ENCODE results near the gene ARHGAP33. TPM values are rescaled to one million over a fixed set of nuclear protein-coding genes. Genes with fewer than 3 reads are reported as not detected.

Gene ARHGAP33
- total and polyA plus RNA-seq, 10 donors: 3.1 to 25.2 (median 12.6) TPM

DNA sequence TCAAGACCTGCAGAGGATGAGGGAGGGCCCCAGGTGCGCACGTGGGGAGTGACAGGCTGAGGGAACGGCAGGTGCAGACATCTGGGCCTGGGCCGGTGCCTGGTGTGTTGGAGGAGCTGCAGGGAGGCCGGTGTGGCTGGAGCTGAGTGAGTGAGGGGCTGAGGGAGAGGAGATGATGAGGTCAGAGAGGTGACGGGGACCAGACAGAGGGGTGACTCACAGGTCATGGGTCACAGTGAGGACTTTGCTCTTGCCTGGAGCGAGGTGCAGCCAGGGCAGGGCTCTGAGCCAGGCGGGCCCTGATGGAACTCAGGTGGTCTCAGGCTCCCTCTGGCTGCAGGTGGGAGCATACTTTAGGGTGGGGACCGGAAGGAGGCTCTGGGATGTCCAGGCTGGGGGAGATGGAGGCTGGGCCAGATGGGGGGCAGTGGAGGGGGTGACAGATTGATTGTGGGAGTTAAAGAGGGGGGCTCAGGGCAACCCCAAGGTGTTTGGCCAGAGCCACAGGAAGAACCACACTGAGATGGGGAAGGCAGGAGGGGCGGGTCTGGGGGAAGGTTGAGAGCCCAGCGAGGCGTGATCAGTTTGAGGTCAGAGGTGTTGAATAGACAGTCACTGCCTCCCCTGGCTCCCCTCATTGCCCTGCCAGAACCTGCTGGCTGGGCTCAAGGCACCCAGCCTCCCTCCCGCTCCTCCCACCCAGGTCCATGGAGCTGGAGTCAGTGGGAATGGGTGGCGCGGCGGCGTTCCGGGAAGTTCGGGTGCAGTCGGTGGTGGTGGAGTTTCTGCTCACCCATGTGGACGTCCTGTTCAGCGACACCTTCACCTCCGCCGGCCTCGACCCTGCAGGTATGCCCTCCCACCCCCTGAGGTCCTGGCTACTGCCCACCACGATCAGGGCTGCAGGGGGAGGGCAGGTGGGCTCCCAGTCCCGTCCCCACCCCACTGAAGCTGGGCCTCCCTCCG lies 8.4 kb downstream of the ARHGAP33 start:
- TF ChIP-seq CTCF (IDR thresholded peaks at IDR 0.05 in 8 of 11, conservative IDR thresholded peaks at IDR 0.05 in 3 of 11) (no peak), POLR2AphosphoS5 (IDR thresholded peaks at IDR 0.05) (no peak), POLR2A (IDR thresholded peaks at IDR 0.05) (no peak)
- no peak overlapping the region for H3K27ac ChIP-seq
- DNase-seq: no peak
- no peaks in the 10 kb centered on the region for H3K4me1 ChIP-seq
- 83 to 91% (median 88%) methylated on average over 28 of the region's 28 CpGs for WGBS, 5 donors
- H3K36me3 ChIP-seq: peaks cover 0 to 86% (median 28%) of the 10 kb centered on the region in 6 donors
- intact Hi-C loops (cut with DNase I; ENCODE audit: low total_unique reads): no loop called here
- no peaks in the 10 kb centered on the region for H3K27me3 ChIP-seq (replicated peaks in 1 of 7)
- no peaks in the 10 kb centered on the region for H3K9me3 ChIP-seq
- H3K4me3 ChIP-seq: no peak overlapping the region

DNA sequence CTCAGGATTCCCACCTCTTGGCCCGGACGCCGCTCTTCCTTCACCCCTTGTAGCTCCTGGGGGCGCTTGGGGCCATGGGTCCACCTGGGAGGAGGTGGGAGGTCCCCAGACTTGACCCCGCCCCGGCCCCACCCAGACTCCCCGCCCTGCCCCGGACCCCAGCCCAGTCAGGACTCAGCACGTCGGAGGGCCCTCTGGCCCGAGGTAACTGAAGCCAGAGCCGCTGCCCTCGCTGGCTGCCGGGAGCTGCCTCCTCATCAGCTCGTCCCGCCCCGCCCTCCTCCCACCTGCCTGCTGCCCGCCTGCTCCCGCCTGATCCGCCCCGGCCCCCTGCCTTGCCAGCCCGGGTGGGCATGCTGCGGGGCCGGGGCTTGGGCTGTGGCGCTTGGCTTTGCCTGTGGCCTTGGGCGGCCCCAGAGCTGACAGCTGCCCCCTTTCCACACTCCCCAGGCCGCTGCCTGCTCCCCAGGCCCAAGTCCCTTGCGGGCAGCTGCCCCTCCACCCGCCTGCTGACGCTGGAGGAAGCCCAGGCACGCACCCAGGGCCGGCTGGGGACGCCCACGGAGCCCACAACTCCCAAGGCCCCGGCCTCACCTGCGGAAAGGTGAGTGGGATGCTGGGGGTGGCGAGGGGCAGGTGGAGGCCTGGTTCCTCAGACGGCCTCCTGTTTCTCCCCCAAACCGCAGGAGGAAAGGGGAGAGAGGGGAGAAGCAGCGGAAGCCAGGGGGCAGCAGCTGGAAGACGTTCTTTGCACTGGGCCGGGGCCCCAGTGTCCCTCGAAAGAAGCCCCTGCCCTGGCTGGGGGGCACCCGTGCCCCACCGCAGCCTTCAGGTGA lies 9.4 kb downstream of the ARHGAP33 start:
- H3K4me1 ChIP-seq: no peaks in the 10 kb centered on the region
- intact Hi-C loops (cut with DNase I; ENCODE audit: low total_unique reads): no loop called here
- peaks cover 0 to 80% (median 28%) of the 10 kb centered on the region in 6 donors for H3K36me3 ChIP-seq
- H3K27me3 ChIP-seq (replicated peaks in 1 of 7): no peaks in the 10 kb centered on the region
- H3K9me3 ChIP-seq: no peaks in the 10 kb centered on the region
- H3K27ac ChIP-seq: no peak overlapping the region
- 80 to 93% (median 93%) methylated on average over 30 to 45 of the region's 45 CpGs for WGBS, 5 donors
- TF ChIP-seq POLR2AphosphoS5 (IDR thresholded peaks at IDR 0.05) (no peak), CTCF (IDR thresholded peaks at IDR 0.05 in 8 of 11, conservative IDR thresholded peaks at IDR 0.05 in 3 of 11) (no peak), POLR2A (IDR thresholded peaks at IDR 0.05) (no peak)
- no peak for DNase-seq
- H3K4me3 ChIP-seq: no peak overlapping the region

DNA sequence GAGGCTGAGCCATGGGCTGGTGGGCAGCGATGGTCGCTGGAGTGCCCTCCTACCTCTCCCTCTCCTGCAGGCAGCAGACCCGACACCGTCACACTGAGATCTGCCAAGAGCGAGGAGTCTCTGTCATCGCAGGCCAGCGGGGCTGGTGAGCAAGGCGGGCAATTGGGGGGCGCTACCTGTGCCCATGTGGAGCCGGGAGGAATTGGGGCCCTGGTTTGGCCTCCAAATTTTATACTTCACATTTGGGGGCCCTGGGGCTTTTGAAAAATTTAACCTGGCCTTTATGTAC lies 9.9 kb downstream of the ARHGAP33 start:
- TF ChIP-seq CTCF (IDR thresholded peaks at IDR 0.05 in 8 of 11, conservative IDR thresholded peaks at IDR 0.05 in 3 of 11) (no peak), POLR2A (IDR thresholded peaks at IDR 0.05) (no peak), POLR2AphosphoS5 (IDR thresholded peaks at IDR 0.05) (no peak)
- Histone ChIP-seq H3K36me3 (peaks cover 0 to 74% (median 25%) of the 10 kb centered on the region in 6 donors), H3K4me1 (no peaks in the 10 kb centered on the region)

More for the DNA sequence above, 9.9 kb downstream of the ARHGAP33 start:
- DNase-seq: no peak
- no peaks in the 10 kb centered on the region for H3K9me3 ChIP-seq
- H3K27ac ChIP-seq: no peak overlapping the region
- intact Hi-C loops (cut with DNase I; ENCODE audit: low total_unique reads): no loop called here
- H3K27me3 ChIP-seq (replicated peaks in 1 of 7): peaks cover 0 to 3% (median 0%) of the 10 kb centered on the region in 7 donors
- 93 to 95% (median 94%) methylated on average over 4 to 10 of the region's 10 CpGs for WGBS, 5 donors
- no peak overlapping the region for H3K4me3 ChIP-seq
